WERI-Rb-1 (cell line): ENCODE data around the gene TUBB4B.

Experiments used
- DNase-seq: peaks from one replicate; pipeline ENCODE4 v3.0.0-alpha.2; 2020
- H3K27ac ChIP-seq: fragments of 250-450 bp; sonication (Bioruptor Pico); 2 replicates; pipeline ENCODE4 v1.5.1; 2020; ENCODE audit warnings: mild to moderate bottlenecking, moderate library complexity
- H3K27me3 ChIP-seq: fragments of 250-450 bp; sonication (Bioruptor Pico); 2 replicates; pipeline ENCODE4 v1.5.1; 2021; ENCODE audit warnings: mild to moderate bottlenecking, low read depth, moderate library complexity; ENCODE audit not compliant: insufficient read depth, severe bottlenecking
- H3K36me3 ChIP-seq: fragments of 250-450 bp; sonication (Bioruptor Pico); 2 replicates; pipeline ENCODE4 v1.5.1; 2020; ENCODE audit warnings: mild to moderate bottlenecking, moderate library complexity
- H3K4me3 ChIP-seq: 2 replicates; pipeline ENCODE4 v1.5.1; 2011; ENCODE audit warnings: low read depth, mild to moderate bottlenecking, control low read depth, low read length
- H3K9me3 ChIP-seq: fragments of 250-450 bp; sonication (Bioruptor Pico); 2 replicates; pipeline ENCODE4 v1.5.1; 2021; ENCODE audit warnings: mild to moderate bottlenecking, moderate library complexity; ENCODE audit not compliant: severe bottlenecking
- CTCF ChIP-seq: IDR thresholded peaks from 2 replicates; pipeline ENCODE4 v1.5.1; 2011; ENCODE audit warnings: low read depth, mild to moderate bottlenecking, control low read depth, inconsistent platforms, low read length

The TUBB4B gene

DNA sequence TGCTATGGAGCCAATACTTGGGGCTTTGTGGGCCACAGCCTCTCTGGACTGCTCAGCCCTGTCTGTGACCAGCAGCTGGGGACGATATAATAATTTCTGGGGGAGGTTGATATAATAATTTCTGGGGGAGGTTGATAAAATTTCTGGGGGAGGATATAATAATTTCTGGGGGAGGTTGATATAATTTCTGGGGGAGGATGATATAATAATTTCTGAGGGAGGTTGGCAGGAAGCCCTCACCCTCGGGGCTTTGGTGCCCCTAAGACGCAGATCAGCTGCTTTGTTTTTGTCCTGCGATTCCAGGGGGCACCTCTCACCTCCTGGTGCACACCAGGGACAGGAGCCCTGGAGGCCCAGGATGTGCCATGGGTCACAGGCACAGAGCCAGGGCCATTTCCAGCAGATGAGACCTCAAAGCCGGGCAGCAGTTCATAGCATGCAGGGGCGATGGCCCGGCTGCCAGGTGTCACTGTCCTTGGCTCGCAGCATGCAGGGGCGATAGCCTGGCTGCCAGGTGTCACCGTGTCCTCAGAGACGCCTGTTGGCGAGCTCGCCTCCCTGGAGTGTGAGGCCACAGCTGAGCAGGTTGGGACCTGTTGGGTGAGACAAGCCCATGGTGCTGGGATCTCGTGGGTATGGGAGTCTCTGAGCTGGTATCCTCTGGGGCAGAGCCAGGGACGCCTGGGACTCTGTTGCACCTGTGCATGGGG lies 32.7 kb downstream of the TUBB4B start:
- no peak for TF ChIP-seq CTCF
- no peak for DNase-seq

DNA sequence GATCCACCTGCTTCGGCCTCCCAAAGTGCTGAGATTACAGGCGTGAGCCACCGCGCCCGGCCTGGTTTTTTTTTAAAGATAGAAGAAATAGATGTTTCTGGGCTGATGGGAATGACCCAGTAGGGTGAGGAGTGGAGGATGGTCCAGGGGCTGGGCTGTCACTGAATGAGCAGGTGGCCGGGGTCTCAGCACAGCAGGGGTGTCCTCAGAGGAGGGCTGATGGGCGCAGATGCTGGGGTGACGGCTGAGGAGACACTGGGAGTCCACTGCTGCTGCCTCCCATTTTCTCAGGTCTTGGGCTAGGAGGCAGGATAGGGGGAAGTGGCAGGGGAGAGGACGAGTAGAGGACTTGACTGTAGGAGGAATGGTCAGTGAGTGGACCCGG lies 34.1 kb downstream of the TUBB4B start:
- no peaks in the 10 kb centered on the region for H3K9me3 ChIP-seq
- no peak overlapping the region for H3K4me3 ChIP-seq
- peaks cover 20% of the 10 kb centered on the region for H3K36me3 ChIP-seq
- H3K27ac ChIP-seq: peak overlapping the region; percentile 98
- no peak for DNase-seq
- TF ChIP-seq CTCF: no peak
- H3K27me3 ChIP-seq: no peaks in the 10 kb centered on the region

More for the DNA sequence above, 32.7 kb downstream of the TUBB4B start:
- Histone ChIP-seq H3K4me3 (no peak overlapping the region), H3K9me3 (no peaks in the 10 kb centered on the region), H3K36me3 (peaks cover 6% of the 10 kb centered on the region), H3K27ac (peak overlapping the region; percentile 77), H3K27me3 (no peaks in the 10 kb centered on the region)

- Histone ChIP-seq H3K4me3 (no peak overlapping the region), H3K9me3 (no peaks in the 10 kb centered on the region), H3K36me3 (peaks cover 20% of the 10 kb centered on the region), H3K27me3 (no peaks in the 10 kb centered on the region), H3K27ac (peak overlapping the region; percentile 98)
- no peak for TF ChIP-seq CTCF
- no peak for DNase-seq
Observed at GRCh38 chr9:137275588-137276472, 34.7 kb downstream of the TUBB4B start.

- Histone ChIP-seq H3K27ac (peak overlapping the region; percentile 98), H3K4me3 (peak overlapping the region; percentile 31), H3K36me3 (peaks cover 20% of the 10 kb centered on the region), H3K9me3 (no peaks in the 10 kb centered on the region), H3K27me3 (no peaks in the 10 kb centered on the region)
- no peak for TF ChIP-seq CTCF
- DNase-seq: peak; percentile 73
Observed at GRCh38 chr9:137276473-137277328, 35.6 kb downstream of the TUBB4B start.

GRCh38 chr9:137277329-137278041 lies 36.4 kb downstream of the TUBB4B start, which contains the start of gene TOR4A:
TOR4A (plus strand) TSS chr9:137277726; CDS start chr9:137278690, 964 bp downstream.
- Histone ChIP-seq H3K4me3 (peak within 1 kb of the TSS; percentile 31), H3K9me3 (no peaks in the 10 kb centered on the region), H3K36me3 (peaks cover 15% of the 10 kb centered on the region), H3K27me3 (no peaks in the 10 kb centered on the region), H3K27ac (peak within 1 kb of the TSS; percentile 98)
- peak; percentile 26; the same call in 1 of the 2 replicates for TF ChIP-seq CTCF
- peak; percentile 91 for DNase-seq
